GM12878 (cell line): ENCODE results near the gene MAP4K1. TPM values are rescaled to one million over a fixed set of nuclear protein-coding genes. Genes with fewer than 3 reads are reported as not detected.

Source experiments
- ATAC-seq: fragments of 200-7000 bp; cut with Tn5 transposase; 3 replicates; pipeline ENCODE4 v1.9.1; 2020; ENCODE audit warnings: mild to moderate bottlenecking, moderate library complexity
- BruUV-seq: library from RNA; stranded (reverse); fragments of 400-500 nt; replicated peaks from 2 replicates; lab custom pipeline; 2021; lab: Mats Ljungman, UMichigan
- CTCF ChIA-PET: fragments of 300-600 bp; sonication (Branson Sonifier 250); formaldehyde crosslinking; extraction: SDS; loops from one replicate; lab custom pipeline; 2021; ENCODE audit warnings: inconsistent platforms; lab: Yijun Ruan, JAX
- POLR2A ChIA-PET: fragments of 350-600 bp; formaldehyde crosslinking; extraction: SDS; loops from one replicate; lab custom pipeline; 2021; ENCODE audit warnings: inconsistent platforms; lab: Charles Lee
- RAD21 ChIA-PET: fragments of 300-600 bp; sonication (Branson Sonifier 250); formaldehyde crosslinking; loops from one replicate; lab custom pipeline; 2023; ENCODE audit warnings: antibody characterized with exemption; ENCODE audit not compliant: unreplicated experiment; lab: Charles Lee
- SMC1A ChIA-PET: fragments of 300-600 bp; sonication (Branson Sonifier 250); formaldehyde crosslinking; loops from one replicate; lab custom pipeline; 2023; ENCODE audit not compliant: unreplicated experiment, uncharacterized antibody; lab: Charles Lee
- DNase-seq: peaks from one replicate; pipeline ENCODE4 v3.0.0-alpha.2; 2011; ENCODE audit warnings: low read depth, low spot score
- FAIRE-seq: peaks from 3 replicates; lab custom pipeline; 2011; peaks lifted over from hg19 to GRCh38; lab: Jason Lieb, UNC
- H2AFZ ChIP-seq: 2 replicates; pipeline ENCODE4 v1.6.0; 2011; ENCODE audit warnings: low read depth, low read length, control low read depth; ENCODE audit not compliant: control insufficient read depth
- H3K27ac ChIP-seq: 2 replicates; pipeline ENCODE4 v1.5.1; 2011; ENCODE audit warnings: control low read depth; ENCODE audit not compliant: control insufficient read depth, insufficient read depth
- H3K27me3 ChIP-seq, 2 experiments: replicated peaks in 1 of 2; 2 replicates each; pipeline versions ENCODE4 v1.6.0 to v1.6.1; 2011; ENCODE audit warnings: low read length in 1 of 2; ENCODE audit not compliant: control insufficient read depth in 2 of 2, insufficient read depth in 2 of 2
- H3K36me3 ChIP-seq, 2 experiments: 2 replicates each; pipeline ENCODE4 v1.5.1; 2011; ENCODE audit warnings: low read length in 1 of 2; ENCODE audit not compliant: control insufficient read depth in 2 of 2, insufficient read depth in 2 of 2
- H3K4me1 ChIP-seq: 2 replicates; pipeline ENCODE4 v1.6.1; 2011; ENCODE audit warnings: mild to moderate bottlenecking, low read length, moderate library complexity, mixed read lengths; ENCODE audit not compliant: control insufficient read depth, insufficient read depth
- H3K4me2 ChIP-seq: 2 replicates; pipeline ENCODE4 v1.6.0; 2011; ENCODE audit warnings: control low read depth; ENCODE audit not compliant: control insufficient read depth, insufficient read depth
- H3K4me3 ChIP-seq: fragments of 200-600 bp; sonication (generic); 2 replicates; pipeline ENCODE4 v1.5.1; 2016
- H3K79me2 ChIP-seq: 2 replicates; pipeline ENCODE4 v1.6.0; 2011; ENCODE audit warnings: low read length; ENCODE audit not compliant: control insufficient read depth, insufficient read depth
- H3K9ac ChIP-seq: 2 replicates; pipeline ENCODE4 v1.8.0; 2011; ENCODE audit warnings: low read length, control low read depth, mixed read lengths; ENCODE audit not compliant: control insufficient read depth, insufficient read depth
- H3K9me3 ChIP-seq: replicated peaks from 3 replicates; pipeline ENCODE4 v1.5.1; 2011; ENCODE audit warnings: mild to moderate bottlenecking, low read length; ENCODE audit not compliant: control insufficient read depth, insufficient read depth
- H4K20me1 ChIP-seq: 2 replicates; pipeline ENCODE4 v1.6.0; 2011; ENCODE audit not compliant: control insufficient read depth, insufficient read depth
- CHD4 ChIP-seq: fragments of 200-600 bp; sonication (generic); IDR thresholded peaks from 2 replicates; pipeline ENCODE4 v1.6.1; 2016; ENCODE audit warnings: mild to moderate bottlenecking
- DPF2 ChIP-seq: fragments of 450-650 bp; IDR thresholded peaks from 2 replicates; pipeline ENCODE4 v1.6.1; 2017; ENCODE audit warnings: mild to moderate bottlenecking
- E2F8 ChIP-seq: fragments of 450-650 bp; IDR thresholded peaks from 2 replicates; pipeline ENCODE4 v1.6.1; 2018; ENCODE audit warnings: mild to moderate bottlenecking, low read depth, moderate library complexity; ENCODE audit not compliant: partially characterized antibody
- KLF5 ChIP-seq: fragments of 450-650 bp; IDR thresholded peaks from 2 replicates; pipeline ENCODE4 v1.6.1; 2014; ENCODE audit warnings: mild to moderate bottlenecking; ENCODE audit not compliant: partially characterized antibody
- NFIC ChIP-seq: IDR thresholded peaks from 2 replicates; pipeline ENCODE4 v1.6.1; 2012; ENCODE audit warnings: low read depth, mild to moderate bottlenecking, inconsistent platforms, low read length, moderate library complexity
- NR2C2 ChIP-seq: IDR thresholded peaks from 2 replicates; pipeline ENCODE4 v1.6.1; 2011; ENCODE audit warnings: borderline replicate concordance, low read depth; ENCODE audit not compliant: control insufficient read depth, insufficient read length
- POLR2AphosphoS5 ChIP-seq: IDR thresholded peaks from 2 replicates; pipeline ENCODE4 v1.6.1; 2011; ENCODE audit warnings: mild to moderate bottlenecking, low read length, inconsistent platforms
- RELA ChIP-seq: fragments of 450-650 bp; IDR thresholded peaks from 2 replicates; pipeline ENCODE4 v1.8.0; 2014; ENCODE audit warnings: borderline replicate concordance; ENCODE audit not compliant: partially characterized antibody
- WGBS: methylation state at CpG from one replicate; pipeline ENCODE4 v1.1.6; 2016; ENCODE audit warnings: low lambda C conversion rate; ENCODE audit not compliant: insufficient replicate concordance, insufficient coverage; ENCODE audit errors: missing lambda C conversion rate; 5-methylcytosine and 5-hydroxymethylcytosine counted together
- in situ Hi-C: fragments of 300-500 bp; cut with MboI; formaldehyde crosslinking; loops from 9 replicates; pipeline ENCODE4 v1.14.3; 2018; ENCODE audit warnings: mixed read lengths
- intact Hi-C: fragments of 100-400 bp; cut with micrococcal nuclease; formaldehyde crosslinking; loops from one replicate; pipeline ENCODE4 v1.14.2; 2022; ENCODE audit not compliant: unreplicated experiment
- polyA plus RNA-seq, 11 experiments: library from polyadenylated mRNA; depleted of rRNA in 4 of 11; unstranded in 6 of 11; stranded (reverse) in 5 of 11; fragments of >200 nt; fragmentation: Nextera tagmentation in 4 of 11; fragmentation: Illumina TruSeq in 1 of 11; extraction: Ambion mirVana in 4 of 11; extraction: Trizol in 1 of 11; gene quantifications; 1 replicate in 1 of 11; 2 replicates in 10 of 11; pipeline versions ENCODE4 v1.2.1 to v1.2.3, GENCODE V29; 2011 to 2016; ENCODE audit warnings: inconsistent platforms in 2 of 11, missing spikeins in 2 of 11, low read depth in 1 of 11
- total RNA-seq, 4 experiments: library from RNA; depleted of rRNA in 3 of 4; stranded (reverse); fragments of >200 nt in 3 of 4; fragmentation: Illumina TruSeq in 1 of 4; extraction: Trizol in 1 of 4; gene quantifications; 2 replicates each; pipeline versions ENCODE4 v1.2.1 to v1.2.3, GENCODE V29; 2013 to 2021

MAP4K1 gene
- total and polyA plus RNA-seq, 10 of the 15 experiments (the other 5 are each of a cell fraction or from before 2014, with no cell fraction given) = 39.2 to 306 (median 140) TPM

GRCh38 chr19:38642176-38642575 lies 24.4 kb upstream of the MAP4K1 start:
- DNase-seq = no peak
- Histone ChIP-seq H3K9me3 (no peaks in the 10 kb centered on the region), H3K9ac (no peak overlapping the region), H3K4me1 (peaks cover under 1% of the 10 kb centered on the region), H3K4me2 (no peak overlapping the region), H3K27ac (no peak overlapping the region), H3K27me3 (no peaks in the 10 kb centered on the region), H3K4me3 (no peak overlapping the region), H3K79me2 (no peaks in the 10 kb centered on the region), H3K36me3 (no peaks in the 10 kb centered on the region), H4K20me1 (no peaks in the 10 kb centered on the region), H2AFZ (no peak overlapping the region)
- POLR2A ChIA-PET = no interaction called here
- 68% methylated on average over 9 of the region's 9 CpGs for WGBS
- CTCF ChIA-PET = interaction anchor here (0.9 to 1.0 kb wide), 2 partner anchors 12 to 128 kb away, joined by 3 read pairs; no protein-coding TSS in a partner anchor
- FAIRE-seq = no peak
- BruUV-seq = no TSS peak
- RAD21 ChIA-PET = interaction anchor here (0.9 kb wide), 1 partner anchor 23 kb away, joined by 3 read pairs; the partner anchor contains the start of gene EIF3K
- intact Hi-C loops = no loop called here
- SMC1A ChIA-PET = no interaction called here
- TF ChIP-seq RELA = no peak
- TF ChIP-seq NFIC = no peak
- no peak for TF ChIP-seq E2F8
- TF ChIP-seq CHD4 = no peak
- TF ChIP-seq NR2C2 = no peak
- TF ChIP-seq POLR2AphosphoS5 = no peak
- TF ChIP-seq DPF2 = no peak
- TF ChIP-seq KLF5 = no peak
- in situ Hi-C loops = loop anchor here (25.0 kb wide), 1 partner anchor 230 kb away; the partner anchor contains the start of gene FAM98C
- no peak for ATAC-seq
